OCI-LY7 (cell line): Measurements from ENCODE around the gene PARP3.

Experiments used
- CTCF ChIP-seq: fragments of 200-600 bp; sonication (generic); conservative IDR thresholded peaks from 2 replicates; pipeline ENCODE4 v1.5.1; 2014; ENCODE audit warnings: mild to moderate bottlenecking, antibody characterized with exemption, low read length, moderate library complexity, mixed read lengths
- EZH2phosphoT487 ChIP-seq: fragments of 200-600 bp; sonication (generic); IDR thresholded peaks from 2 replicates; pipeline ENCODE4 v1.6.1; 2018; ENCODE audit warnings: low read depth, borderline replicate concordance, mild to moderate bottlenecking, mixed run types, antibody characterized with exemption, low read length, moderate library complexity, mixed read lengths

GRCh38 chr3:51995346-51996163, 53.4 kb downstream of the PARP3 start, which contains the start of gene RPL29:
- TF ChIP-seq CTCF (no peak), EZH2phosphoT487 (no peak)
